ENCODE data around the gene IGSF22.
"Not testable (repeated sequence)": the region's sequence is repeated elsewhere in the genome, so short reads cannot be mapped to it uniquely, and the experiment has no call there.

IGSF22 gene

GRCh38 chr11:18691467-18692140, 34.4 kb downstream of the IGSF22 start:
- DNase-seq (ENCODE audit: low read depth, low spot score) = not testable (repeated sequence)

- no peak for DNase-seq (ENCODE audit: low read depth, low spot score)
Measured at GRCh38 chr11:18684267-18684666, 41.7 kb downstream of the IGSF22 start.

DNA sequence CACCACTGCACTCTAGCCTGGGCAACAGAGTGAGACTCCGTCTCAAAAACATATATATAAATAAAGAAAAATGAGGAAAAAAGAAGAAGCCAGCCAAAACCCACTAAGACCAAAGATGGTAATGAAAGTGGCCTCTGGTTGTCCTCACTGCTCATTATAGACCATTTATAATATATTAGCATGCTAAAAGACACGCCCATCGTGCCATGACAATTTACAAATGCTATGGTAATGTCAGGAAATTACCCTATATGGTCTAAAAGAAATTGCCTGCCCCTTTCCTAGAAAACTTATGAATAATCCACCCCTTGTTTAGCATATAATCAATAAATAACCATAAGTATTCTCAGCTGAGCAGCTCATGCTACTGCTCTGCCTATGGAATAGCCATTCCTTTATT, 43.5 kb downstream of the IGSF22 start:
- DNase-seq (ENCODE audit: low read depth, low spot score) = no peak

GRCh38 chr11:18681949-18682348, 44.0 kb downstream of the IGSF22 start:
- not testable (repeated sequence) for DNase-seq (ENCODE audit: low read depth, low spot score)

DNA sequence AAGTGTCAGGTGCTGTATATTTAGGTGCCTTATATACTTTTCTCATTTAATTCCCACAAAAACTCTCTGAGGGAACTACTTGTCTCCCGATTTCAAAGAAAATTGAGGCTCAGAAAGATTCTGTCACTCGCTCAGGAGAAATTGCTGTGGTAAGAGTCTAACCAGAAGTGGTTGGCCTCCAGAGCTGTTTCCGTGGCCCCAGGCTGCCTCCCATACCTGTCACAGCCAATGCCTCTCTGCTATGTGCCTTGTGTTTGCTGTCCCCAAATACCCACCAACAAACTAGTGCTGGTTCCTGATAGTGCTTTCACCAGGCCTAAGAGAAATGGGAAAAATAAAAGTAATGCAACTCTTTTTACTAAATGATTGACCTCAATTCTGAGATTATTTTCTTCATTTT, 48.4 kb downstream of the IGSF22 start:
- peak; percentile 36 for DNase-seq (ENCODE audit: low read depth, low spot score)

DNA sequence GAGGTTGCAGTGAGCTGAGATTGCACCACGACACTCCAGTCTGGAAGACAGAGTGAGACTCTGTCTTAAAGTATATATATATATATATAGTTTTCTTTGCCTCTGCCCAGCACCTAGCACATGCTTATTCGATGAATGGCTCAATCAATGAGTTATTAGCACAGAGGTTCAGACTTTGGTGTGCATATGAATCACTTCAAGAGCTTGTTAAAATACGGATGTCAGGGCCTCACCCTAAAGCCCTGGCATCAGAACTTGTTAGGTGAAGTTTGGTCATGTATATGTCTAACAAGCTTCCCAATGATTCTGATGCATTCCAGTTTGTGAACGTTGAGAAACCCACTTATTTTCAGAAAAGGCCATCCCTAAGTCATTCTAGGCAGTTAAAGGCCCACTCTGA, 49.2 kb downstream of the IGSF22 start:
- DNase-seq (ENCODE audit: low read depth, low spot score) = no peak

DNA sequence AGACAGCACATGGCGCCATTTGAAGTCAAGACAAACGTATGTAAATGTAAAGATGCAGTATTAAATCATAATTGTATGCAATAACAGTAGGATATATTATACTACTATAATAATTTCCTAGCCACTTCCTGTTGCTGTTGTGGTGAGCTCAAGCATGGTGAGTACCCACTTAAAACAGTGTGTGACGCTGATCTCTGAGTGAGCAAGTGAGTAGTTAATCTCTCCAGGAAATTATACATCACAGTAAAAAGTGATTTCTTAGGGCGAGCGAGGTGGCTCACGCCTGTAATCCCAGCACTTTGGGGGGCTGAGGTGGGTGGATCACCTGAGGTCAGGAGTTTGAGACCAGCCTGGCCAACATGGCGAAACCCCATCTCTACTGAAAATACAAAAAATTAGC, 53.8 kb downstream of the IGSF22 start:
- DNase-seq (ENCODE audit: low read depth, low spot score) = not testable (repeated sequence)

- DNase-seq (ENCODE audit: low read depth, low spot score) = no peak
Measured at GRCh38 chr11:18671246-18671645, 54.7 kb downstream of the IGSF22 start.

- no peak for DNase-seq (ENCODE audit: low read depth, low spot score)
Measured at GRCh38 chr11:18669711-18670110, 56.3 kb downstream of the IGSF22 start.

- no peak for DNase-seq (ENCODE audit: low read depth, low spot score)
Measured at GRCh38 chr11:18669219-18669596, 56.8 kb downstream of the IGSF22 start.

- no peak for DNase-seq (ENCODE audit: low read depth, low spot score)
Measured at GRCh38 chr11:18668131-18668530, 57.9 kb downstream of the IGSF22 start.

DNA sequence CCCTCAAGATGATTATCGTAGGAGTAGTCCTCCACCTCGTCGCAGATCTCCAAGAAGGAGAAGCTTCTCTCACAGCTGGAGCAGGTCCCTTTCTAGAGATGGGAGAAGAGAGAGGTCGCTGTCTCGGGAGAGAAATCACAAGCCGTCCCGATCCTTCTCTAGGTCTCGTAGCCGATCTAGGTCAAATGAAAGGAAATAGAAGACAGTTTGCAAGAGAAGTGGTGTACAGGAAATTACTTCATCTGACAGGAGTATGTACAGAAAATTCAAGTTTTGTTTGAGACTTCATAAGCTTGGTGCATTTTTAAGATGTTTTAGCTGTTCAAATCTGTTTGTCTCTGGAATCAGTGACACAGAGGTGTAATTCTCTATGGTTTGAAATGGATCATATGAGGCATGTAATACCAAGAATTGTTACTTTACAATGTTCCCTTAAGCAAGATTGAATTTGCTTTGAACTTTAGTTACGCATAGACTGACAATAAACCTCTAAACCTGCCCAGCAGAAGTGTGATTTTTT, 60.6 kb downstream of the IGSF22 start:
- not testable (repeated sequence) for DNase-seq (ENCODE audit: low read depth, low spot score)

GRCh38 chr11:18657673-18658072, 68.3 kb downstream of the IGSF22 start:
- DNase-seq (ENCODE audit: low read depth, low spot score) = no peak
